ENCODE data around the gene IWS1.

The IWS1 gene

DNA sequence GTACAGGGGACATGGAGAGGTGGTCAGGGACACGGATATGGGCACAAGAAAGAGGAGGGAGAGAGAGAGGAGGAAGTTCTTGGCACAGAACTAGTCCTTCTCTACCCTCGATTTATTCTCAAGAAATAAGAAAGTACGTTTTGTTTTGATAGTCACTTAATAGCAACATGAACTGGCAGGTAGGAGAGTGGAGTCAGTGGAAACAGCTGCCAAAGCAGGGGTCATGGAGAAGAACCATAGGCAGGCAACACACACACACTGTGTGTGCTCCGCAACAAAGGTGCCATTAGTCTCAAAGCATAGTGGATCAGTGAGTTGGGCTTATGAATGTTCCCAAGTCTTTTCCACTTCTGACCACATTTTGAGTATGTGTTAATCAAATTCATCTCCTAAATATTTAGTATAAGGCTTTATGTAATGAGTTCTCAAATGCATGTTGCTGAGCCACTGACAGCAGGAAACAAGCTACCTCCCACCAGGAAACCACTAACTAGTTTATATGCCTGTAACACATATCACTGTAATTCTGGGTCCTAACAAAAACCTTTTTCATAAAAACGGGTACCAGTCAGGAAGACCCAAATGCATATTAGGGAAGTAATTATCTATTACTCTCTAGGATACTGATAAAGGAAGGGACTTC is 41.1 kb downstream of the IWS1 start:
- peaks cover 35 to 98% of the 10 kb centered on the region in 2 donors for H3K36me3 ChIP-seq (replicated peaks in 1 of 2; ENCODE audit: control insufficient read depth in 2 of 2, insufficient read depth in 2 of 2, low read length in 2 of 2)
- no peak overlapping the region for H3K9ac ChIP-seq (ENCODE audit: low read depth, low read length, poor library complexity)

DNA sequence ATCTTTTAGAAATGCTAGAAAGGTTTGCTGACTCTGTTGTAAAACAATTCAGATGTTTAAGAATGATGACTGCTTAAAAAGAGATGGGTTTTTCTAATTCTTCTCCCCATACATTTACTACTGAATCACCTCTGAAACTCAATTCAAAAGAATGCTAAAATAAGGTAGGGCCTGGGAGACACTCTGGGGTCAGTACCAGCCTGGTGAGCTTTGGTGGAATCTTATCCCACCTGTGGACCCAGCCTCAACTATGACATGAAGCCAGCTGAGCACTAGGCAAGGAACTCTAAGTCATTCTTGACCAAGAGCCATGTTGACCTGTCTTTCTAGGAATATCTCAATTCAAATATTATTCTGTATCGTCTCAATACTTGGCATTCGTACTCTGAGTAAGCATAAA is 44.3 kb downstream of the IWS1 start:
- Histone ChIP-seq H3K79me1 (ENCODE audit: low read depth, low read length) (no peaks in the 10 kb centered on the region), H3K27ac (replicated peaks; ENCODE audit: low read length) (no peak overlapping the region), H3K4me3 (ENCODE audit: low read length in 2 of 2) (no peak overlapping the region), H3K9ac (ENCODE audit: low read depth, low read length, poor library complexity) (no peak overlapping the region), H2BK120ac (ENCODE audit: low read depth, low read length) (no peak overlapping the region), H2BK15ac (ENCODE audit: low read length) (no peak overlapping the region), H2BK5ac (ENCODE audit: low read length) (no peak overlapping the region), H3K4ac (ENCODE audit: low read length) (no peak overlapping the region), H2BK12ac (ENCODE audit: low read length) (no peak overlapping the region), H4K8ac (ENCODE audit: low read depth, low read length) (no peak overlapping the region), H2AFZ (ENCODE audit: low read length) (no peak overlapping the region), H3K36me3 (replicated peaks in 1 of 2; ENCODE audit: control insufficient read depth in 2 of 2, insufficient read depth in 2 of 2, low read length in 2 of 2) (peaks cover 22 to 75% of the 10 kb centered on the region in 2 donors), H3K27me3 (ENCODE audit: control insufficient read depth in 3 of 3, insufficient read depth in 3 of 3, low read depth in 1 of 3, low read length in 3 of 3) (no peaks in the 10 kb centered on the region), H2AK5ac (ENCODE audit: low read depth, low read length) (no peak overlapping the region), H3K18ac (ENCODE audit: low read length) (no peak overlapping the region), H3K9me3 (replicated peaks in 1 of 2; ENCODE audit: control insufficient read depth in 2 of 2, insufficient read depth in 1 of 2, low read depth in 1 of 2, low read length in 2 of 2) (peaks cover 3% of the 10 kb centered on the region in 2 donors), H3K14ac (ENCODE audit: low read length) (no peak overlapping the region), H3K4me2 (ENCODE audit: insufficient read depth, low read length, poor library complexity, severe bottlenecking) (no peak overlapping the region), H3K23ac (ENCODE audit: low read depth, low read length, poor library complexity) (no peak overlapping the region), H4K91ac (ENCODE audit: low read depth, low read length, poor library complexity) (no peak overlapping the region), H3K4me1 (ENCODE audit: control insufficient read depth in 2 of 2, insufficient read depth in 1 of 2, low read depth in 1 of 2, low read length in 2 of 2) (peaks cover 9 to 24% of the 10 kb centered on the region in 2 donors)
- no CpG with 5 or more reads among the region's 2 CpGs for WGBS, 2 donors (ENCODE audit: extremely low coverage in 2 of 2, insufficient read length in 2 of 2, insufficient replicate concordance in 1 of 2)
- no peak for DNase-seq (ENCODE audit: low spot score)

More for the DNA sequence above, 41.1 kb downstream of the IWS1 start:
- no peak overlapping the region for H4K91ac ChIP-seq (ENCODE audit: low read depth, low read length, poor library complexity)
- no peak overlapping the region for H2AK5ac ChIP-seq (ENCODE audit: low read depth, low read length)
- WGBS, 2 donors (ENCODE audit: extremely low coverage in 2 of 2, insufficient read length in 2 of 2, insufficient replicate concordance in 1 of 2): no CpG with 5 or more reads among the region's 5 CpGs
- H3K4me1 ChIP-seq (ENCODE audit: control insufficient read depth in 2 of 2, insufficient read depth in 1 of 2, low read depth in 1 of 2, low read length in 2 of 2): peaks cover 7 to 15% of the 10 kb centered on the region in 2 donors
- H3K23ac ChIP-seq (ENCODE audit: low read depth, low read length, poor library complexity): no peak overlapping the region
- no peak overlapping the region for H2BK5ac ChIP-seq (ENCODE audit: low read length)
- H2AFZ ChIP-seq (ENCODE audit: low read length): no peak overlapping the region
- H2BK12ac ChIP-seq (ENCODE audit: low read length): no peak overlapping the region
- no peak overlapping the region for H3K18ac ChIP-seq (ENCODE audit: low read length)
- H3K4me2 ChIP-seq (ENCODE audit: insufficient read depth, low read length, poor library complexity, severe bottlenecking): no peak overlapping the region
- peaks cover 3% of the 10 kb centered on the region for H3K79me1 ChIP-seq (ENCODE audit: low read depth, low read length)
- H2BK120ac ChIP-seq (ENCODE audit: low read depth, low read length): no peak overlapping the region
- H2BK15ac ChIP-seq (ENCODE audit: low read length): no peak overlapping the region
- no peaks in the 10 kb centered on the region for H3K27me3 ChIP-seq (ENCODE audit: control insufficient read depth in 3 of 3, insufficient read depth in 3 of 3, low read depth in 1 of 3, low read length in 3 of 3)
- no peak overlapping the region for H3K4me3 ChIP-seq (ENCODE audit: low read length in 2 of 2)
- DNase-seq (ENCODE audit: low spot score): no peak
- H3K27ac ChIP-seq (replicated peaks; ENCODE audit: low read length): no peak overlapping the region
- H3K4ac ChIP-seq (ENCODE audit: low read length): no peak overlapping the region
- no peak overlapping the region for H4K8ac ChIP-seq (ENCODE audit: low read depth, low read length)
- H3K14ac ChIP-seq (ENCODE audit: low read length): no peak overlapping the region
- peaks cover 3% of the 10 kb centered on the region in 2 donors for H3K9me3 ChIP-seq (replicated peaks in 1 of 2; ENCODE audit: control insufficient read depth in 2 of 2, insufficient read depth in 1 of 2, low read depth in 1 of 2, low read length in 2 of 2)

DNA sequence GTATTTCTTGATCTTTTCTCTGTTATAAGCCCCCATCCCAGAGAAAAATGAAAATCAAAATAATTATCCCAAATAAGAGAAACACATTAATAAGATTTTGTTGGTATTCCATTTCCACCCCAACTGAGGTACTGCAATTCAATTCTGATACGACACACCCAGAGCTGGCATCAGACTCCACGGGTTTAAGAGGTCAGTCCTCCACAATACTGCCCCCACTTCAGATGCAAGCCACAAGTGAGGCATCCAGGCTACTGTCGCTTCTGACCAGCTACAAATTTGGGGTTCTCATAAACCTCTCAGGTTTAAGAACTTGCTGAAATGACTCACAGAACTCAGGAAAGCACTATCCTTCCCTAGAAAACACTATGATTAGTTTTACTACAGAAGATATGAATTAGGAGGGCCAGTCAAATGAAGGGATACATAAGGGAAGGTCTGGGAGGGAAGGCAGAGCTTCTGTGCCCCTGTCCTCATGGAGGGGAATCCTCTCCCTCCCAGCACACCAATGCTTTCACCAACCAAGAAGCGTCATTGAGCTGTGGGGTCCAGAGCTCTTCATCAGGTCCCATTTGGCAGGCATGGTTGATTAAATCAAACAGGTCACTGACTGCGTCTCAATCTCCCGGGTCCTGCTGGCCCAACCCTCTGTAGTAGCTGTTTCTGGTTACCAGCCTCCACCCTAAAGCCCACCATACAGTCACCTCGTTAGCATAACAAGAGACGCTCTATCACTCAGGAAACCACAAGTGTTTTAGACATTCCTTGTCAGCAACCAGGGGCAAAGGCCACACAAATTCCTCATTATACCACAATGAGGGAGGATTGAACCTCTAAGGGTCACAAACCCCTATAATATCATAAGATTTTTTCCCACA is 46.2 kb downstream of the IWS1 start:
- H3K23ac ChIP-seq (ENCODE audit: low read depth, low read length, poor library complexity): no peak overlapping the region
- peak overlapping the region; percentile 21 for H3K4me2 ChIP-seq (ENCODE audit: insufficient read depth, low read length, poor library complexity, severe bottlenecking)
- WGBS, 2 donors (ENCODE audit: extremely low coverage in 2 of 2, insufficient read length in 2 of 2, insufficient replicate concordance in 1 of 2): no CpG with 5 or more reads among the region's 8 CpGs
- no peak overlapping the region for H3K4ac ChIP-seq (ENCODE audit: low read length)
- no peak overlapping the region for H4K8ac ChIP-seq (ENCODE audit: low read depth, low read length)
- no peak overlapping the region for H3K18ac ChIP-seq (ENCODE audit: low read length)
- H2BK120ac ChIP-seq (ENCODE audit: low read depth, low read length): no peak overlapping the region
- H4K91ac ChIP-seq (ENCODE audit: low read depth, low read length, poor library complexity): no peak overlapping the region
- H3K9me3 ChIP-seq (replicated peaks in 1 of 2; ENCODE audit: control insufficient read depth in 2 of 2, insufficient read depth in 1 of 2, low read depth in 1 of 2, low read length in 2 of 2): peaks cover 3 to 14% of the 10 kb centered on the region in 2 donors
- H3K36me3 ChIP-seq (replicated peaks in 1 of 2; ENCODE audit: control insufficient read depth in 2 of 2, insufficient read depth in 2 of 2, low read length in 2 of 2): peaks cover 13 to 55% of the 10 kb centered on the region in 2 donors
- H3K27ac ChIP-seq (replicated peaks; ENCODE audit: low read length): peak overlapping the region; percentile 29
- H2AK5ac ChIP-seq (ENCODE audit: low read depth, low read length): no peak overlapping the region
- H3K14ac ChIP-seq (ENCODE audit: low read length): no peak overlapping the region
- H2BK15ac ChIP-seq (ENCODE audit: low read length): no peak overlapping the region
- H2BK12ac ChIP-seq (ENCODE audit: low read length): no peak overlapping the region
- peak; percentile 57 for DNase-seq (ENCODE audit: low spot score)
- H3K79me1 ChIP-seq (ENCODE audit: low read depth, low read length): no peaks in the 10 kb centered on the region
- no peaks in the 10 kb centered on the region for H3K27me3 ChIP-seq (ENCODE audit: control insufficient read depth in 3 of 3, insufficient read depth in 3 of 3, low read depth in 1 of 3, low read length in 3 of 3)
- H3K9ac ChIP-seq (ENCODE audit: low read depth, low read length, poor library complexity): no peak overlapping the region
- H3K4me3 ChIP-seq (ENCODE audit: low read length in 2 of 2): no peak overlapping the region
- no peak overlapping the region for H2BK5ac ChIP-seq (ENCODE audit: low read length)
- H3K4me1 ChIP-seq (ENCODE audit: control insufficient read depth in 2 of 2, insufficient read depth in 1 of 2, low read depth in 1 of 2, low read length in 2 of 2): peaks cover 9 to 24% of the 10 kb centered on the region in 2 donors
- no peak overlapping the region for H2AFZ ChIP-seq (ENCODE audit: low read length)

DNA sequence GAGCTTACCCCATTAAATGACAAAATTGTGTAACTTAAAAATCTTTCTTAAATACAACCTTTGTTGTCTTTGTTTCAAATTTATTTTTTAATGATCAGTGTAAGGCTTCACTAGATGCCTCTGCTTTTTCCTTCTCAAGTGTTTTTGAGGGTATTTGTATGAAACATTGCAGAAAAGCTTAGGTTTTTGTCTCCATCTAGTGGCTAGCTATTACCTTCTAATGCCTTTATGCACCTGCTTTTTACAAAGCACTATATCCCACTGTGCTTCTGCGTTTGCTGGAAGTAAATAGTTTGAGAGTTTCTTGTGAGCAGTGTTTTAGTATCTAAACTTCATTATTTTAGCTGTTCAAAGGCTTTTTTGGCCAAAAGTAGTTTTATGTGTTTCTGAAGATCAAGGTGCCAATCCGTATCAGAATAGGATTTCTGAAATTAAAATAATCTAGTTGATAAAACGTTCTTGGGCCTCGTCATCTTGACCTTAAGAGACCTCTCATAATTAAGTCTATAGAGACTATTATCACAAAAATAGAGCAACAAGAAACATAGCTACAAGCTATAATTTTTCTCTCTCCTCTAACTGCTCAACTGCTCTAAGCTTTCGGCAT is 47.0 kb downstream of the IWS1 start:
- H3K18ac ChIP-seq (ENCODE audit: low read length): no peak overlapping the region
- H3K4me3 ChIP-seq (ENCODE audit: low read length in 2 of 2): no peak overlapping the region
- H2AFZ ChIP-seq (ENCODE audit: low read length): no peak overlapping the region
- no peak overlapping the region for H2BK15ac ChIP-seq (ENCODE audit: low read length)
- H3K14ac ChIP-seq (ENCODE audit: low read length): no peak overlapping the region
- no CpG with 5 or more reads among the region's 5 CpGs for WGBS, 2 donors (ENCODE audit: extremely low coverage in 2 of 2, insufficient read length in 2 of 2, insufficient replicate concordance in 1 of 2)
- H3K9me3 ChIP-seq (replicated peaks in 1 of 2; ENCODE audit: control insufficient read depth in 2 of 2, insufficient read depth in 1 of 2, low read depth in 1 of 2, low read length in 2 of 2): peaks cover 3 to 14% of the 10 kb centered on the region in 2 donors
- H3K27me3 ChIP-seq (ENCODE audit: control insufficient read depth in 3 of 3, insufficient read depth in 3 of 3, low read depth in 1 of 3, low read length in 3 of 3): no peaks in the 10 kb centered on the region
- no peak overlapping the region for H4K8ac ChIP-seq (ENCODE audit: low read depth, low read length)
- no peak overlapping the region for H2BK5ac ChIP-seq (ENCODE audit: low read length)
- H3K4me1 ChIP-seq (ENCODE audit: control insufficient read depth in 2 of 2, insufficient read depth in 1 of 2, low read depth in 1 of 2, low read length in 2 of 2): peaks cover 9 to 24% of the 10 kb centered on the region in 2 donors
- no peak overlapping the region for H2AK5ac ChIP-seq (ENCODE audit: low read depth, low read length)
- DNase-seq (ENCODE audit: low spot score): peak; percentile 47
- no peak overlapping the region for H3K27ac ChIP-seq (replicated peaks; ENCODE audit: low read length)
- no peak overlapping the region for H3K4me2 ChIP-seq (ENCODE audit: insufficient read depth, low read length, poor library complexity, severe bottlenecking)
- no peak overlapping the region for H2BK120ac ChIP-seq (ENCODE audit: low read depth, low read length)
- H2BK12ac ChIP-seq (ENCODE audit: low read length): no peak overlapping the region
- no peak overlapping the region for H3K4ac ChIP-seq (ENCODE audit: low read length)
- H3K23ac ChIP-seq (ENCODE audit: low read depth, low read length, poor library complexity): no peak overlapping the region
- H3K36me3 ChIP-seq (replicated peaks in 1 of 2; ENCODE audit: control insufficient read depth in 2 of 2, insufficient read depth in 2 of 2, low read length in 2 of 2): peaks cover 10 to 47% of the 10 kb centered on the region in 2 donors
- no peak overlapping the region for H4K91ac ChIP-seq (ENCODE audit: low read depth, low read length, poor library complexity)
- no peaks in the 10 kb centered on the region for H3K79me1 ChIP-seq (ENCODE audit: low read depth, low read length)
- H3K9ac ChIP-seq (ENCODE audit: low read depth, low read length, poor library complexity): no peak overlapping the region

Data from neuronal stem cell (in vitro differentiated cells).